ENCODE measurements around the gene OSTM1. TPM values are rescaled to one million over a fixed set of nuclear protein-coding genes. Genes with fewer than 3 reads are reported as not detected.

Gene OSTM1
- total RNA-seq, 1 experiment from 2014 or later = 20.9 TPM

GRCh38 chr6:107991772-107992550, 82.6 kb downstream of the OSTM1 start:
- Mint-ChIP-seq H3K4me1 (peaks cover 46% of the 10 kb centered on the region in 2 experiments), H3K9me3 (no peaks in the 10 kb centered on the region; a peak in 1 of 5 replicates), H3K27ac (no peak overlapping the region), H3K36me3 (ENCODE audit: insufficient read depth in 1 of 3, low read depth in 3 of 3) (no peaks in the 10 kb centered on the region), H3K27me3 (ENCODE audit: low read depth) (peaks cover 15% of the 10 kb centered on the region), H3K4me3 (no peak overlapping the region; a peak in 1 of 5 replicates)
- Histone ChIP-seq H3K4me2 (ENCODE audit: insufficient read depth, insufficient read length, low read length) (no peak overlapping the region), H4K91ac (ENCODE audit: insufficient read length, low read depth, low read length) (no peak overlapping the region), H3K79me1 (ENCODE audit: insufficient read depth, low read depth, low read length, poor library complexity, severe bottlenecking) (no peaks in the 10 kb centered on the region), H3T11ph (ENCODE audit: low read length) (no peak overlapping the region), H3K14ac (ENCODE audit: insufficient read depth, low read length) (no peak overlapping the region), H2AFZ (ENCODE audit: low read length) (no peak overlapping the region), H2BK20ac (ENCODE audit: low read depth, low read length, poor library complexity, severe bottlenecking) (no peak overlapping the region), H3K23ac (ENCODE audit: insufficient read length, low read depth, low read length) (no peak overlapping the region), H3K4ac (ENCODE audit: low read depth, low read length) (no peak overlapping the region), H3K4me1 (ENCODE audit: insufficient read depth, low read length) (peaks cover 17% of the 10 kb centered on the region; the same call in 1 of the 2 replicates), H2AK5ac (ENCODE audit: insufficient read length, low read length) (no peak overlapping the region), H4K20me1 (ENCODE audit: control insufficient read depth, insufficient read depth, insufficient read length) (no peaks in the 10 kb centered on the region), H2BK12ac (ENCODE audit: insufficient read length, low read depth, low read length) (no peak overlapping the region), H2BK120ac (ENCODE audit: low read depth, low read length, poor library complexity, severe bottlenecking) (no peak overlapping the region), H3K9me3 (ENCODE audit: control insufficient read depth, low read depth, low read length) (no peaks in the 10 kb centered on the region), H3K23me2 (ENCODE audit: insufficient read length, low read depth, low read length, poor library complexity, severe bottlenecking) (no peaks in the 10 kb centered on the region), H3K79me2 (ENCODE audit: insufficient read depth, low read length) (no peaks in the 10 kb centered on the region), H4K5ac (ENCODE audit: insufficient read length, low read depth, low read length) (no peak overlapping the region), H3K27me3 (ENCODE audit: insufficient read depth, low read length) (no peaks in the 10 kb centered on the region), H2BK15ac (ENCODE audit: low read depth, low read length) (no peak overlapping the region), H2BK5ac (ENCODE audit: insufficient read length, low read length) (no peak overlapping the region), H3K9ac (ENCODE audit: extremely low read depth, insufficient read length, low read length) (no peak overlapping the region), H3K56ac (ENCODE audit: insufficient read length, low read depth, low read length) (no peak overlapping the region), H3K27ac (ENCODE audit: insufficient read length, low read depth, low read length) (no peak overlapping the region), H3K18ac (ENCODE audit: insufficient read length, low read depth, low read length) (no peak overlapping the region), H4K8ac (replicated peaks; ENCODE audit: insufficient read length, low read depth, low read length) (no peak overlapping the region)
- TF ChIP-seq CTCF (conservative IDR thresholded peaks at IDR 0.05) = no peak
- WGBS (ENCODE audit: extremely low coverage, insufficient read length, low lambda C conversion rate) = no CpG with 5 or more reads among the region's 9 CpGs
- DNase-seq = no peak

Other genes starting within 250 kb of the OSTM1 start
- 73.3 and 86.2 TPM in 2 replicates for gene SEC63, start 116.5 kb downstream of the OSTM1 start, total RNA-seq (2021)
- gene NR2E1, start 91.3 kb upstream of the OSTM1 start, total RNA-seq (2021) = not detected in 2 replicates
- 76.7 and 80.7 TPM in 2 replicates for gene SNX3, start 186.3 kb upstream of the OSTM1 start, total RNA-seq (2021)
- gene AFG1L, start 220.3 kb upstream of the OSTM1 start, total RNA-seq (2021) = 4.7 and 6.9 TPM in 2 replicates

All from H9 (cell line).